ENCODE results near the gene TMEM131L. TPM values are rescaled to one million over a fixed set of nuclear protein-coding genes. Genes with fewer than 3 reads are reported as not detected.

The TMEM131L gene
- total RNA-seq, 1 donor from 2014 or later: 7.9 TPM

DNA sequence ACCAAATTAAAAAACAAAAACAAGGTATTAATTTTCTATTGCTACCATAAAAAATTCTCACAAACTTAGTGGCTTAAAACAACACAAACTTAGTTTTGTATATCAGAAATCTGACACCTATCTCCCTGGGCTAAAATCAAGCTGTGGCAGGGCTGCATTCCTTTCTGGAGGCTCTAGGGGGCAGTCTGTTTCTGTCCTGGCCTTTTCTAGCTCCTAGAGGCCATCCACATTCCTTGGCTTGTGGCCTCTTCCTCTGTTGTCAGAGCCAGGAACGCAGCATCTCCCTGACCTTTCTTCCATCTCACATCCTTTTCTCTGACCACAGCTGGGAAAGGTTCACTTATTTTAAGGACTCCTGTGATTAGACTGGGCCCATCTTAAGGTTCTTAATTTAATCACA, 179.0 kb downstream of the TMEM131L start:
- H3K36me3 ChIP-seq (ENCODE audit: control insufficient read depth, insufficient read depth, low read length): no peaks in the 10 kb centered on the region
- no peaks in the 10 kb centered on the region for H3K27me3 ChIP-seq (ENCODE audit: control insufficient read depth, insufficient read depth, low read length)
- no peak overlapping the region for H3K4me3 ChIP-seq (ENCODE audit: low read depth, low read length)
- TF ChIP-seq, protein P1, sequence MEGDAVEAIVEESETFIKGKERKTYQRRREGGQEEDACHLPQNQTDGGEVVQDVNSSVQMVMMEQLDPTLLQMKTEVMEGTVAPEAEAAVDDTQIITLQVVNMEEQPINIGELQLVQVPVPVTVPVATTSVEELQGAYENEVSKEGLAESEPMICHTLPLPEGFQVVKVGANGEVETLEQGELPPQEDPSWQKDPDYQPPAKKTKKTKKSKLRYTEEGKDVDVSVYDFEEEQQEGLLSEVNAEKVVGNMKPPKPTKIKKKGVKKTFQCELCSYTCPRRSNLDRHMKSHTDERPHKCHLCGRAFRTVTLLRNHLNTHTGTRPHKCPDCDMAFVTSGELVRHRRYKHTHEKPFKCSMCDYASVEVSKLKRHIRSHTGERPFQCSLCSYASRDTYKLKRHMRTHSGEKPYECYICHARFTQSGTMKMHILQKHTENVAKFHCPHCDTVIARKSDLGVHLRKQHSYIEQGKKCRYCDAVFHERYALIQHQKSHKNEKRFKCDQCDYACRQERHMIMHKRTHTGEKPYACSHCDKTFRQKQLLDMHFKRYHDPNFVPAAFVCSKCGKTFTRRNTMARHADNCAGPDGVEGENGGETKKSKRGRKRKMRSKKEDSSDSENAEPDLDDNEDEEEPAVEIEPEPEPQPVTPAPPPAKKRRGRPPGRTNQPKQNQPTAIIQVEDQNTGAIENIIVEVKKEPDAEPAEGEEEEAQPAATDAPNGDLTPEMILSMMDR (IDR thresholded peaks at IDR 0.05; ENCODE audit: insufficient read depth, low read length, severe bottlenecking): peak; percentile 6
- no peak for FAIRE-seq
- no peak for DNase-seq (ENCODE audit: low read depth)

DNA sequence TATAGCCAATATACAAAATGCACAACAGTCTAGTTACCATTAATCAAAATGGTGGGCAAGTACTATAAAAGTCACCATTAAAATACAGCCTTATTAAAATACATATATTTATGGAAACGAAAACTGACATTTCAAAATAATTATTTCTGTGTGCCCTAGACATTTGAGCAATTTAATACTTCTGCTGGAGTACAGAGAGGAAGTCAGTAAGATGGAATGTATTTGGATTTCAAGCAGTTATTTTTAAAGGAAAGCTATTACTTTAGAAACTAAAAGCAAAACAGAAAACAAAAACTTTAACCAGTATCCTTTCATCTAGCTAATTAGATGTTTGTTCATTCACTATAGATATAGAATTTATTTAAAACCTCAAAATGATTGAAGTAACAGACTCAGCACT, 180.1 kb downstream of the TMEM131L start:
- DNase-seq (ENCODE audit: low read depth) (no peak), FAIRE-seq (no peak)
- no peaks in the 10 kb centered on the region for H3K36me3 ChIP-seq (ENCODE audit: control insufficient read depth, insufficient read depth, low read length)
- TF ChIP-seq, protein P1 (IDR thresholded peaks at IDR 0.05; ENCODE audit: insufficient read depth, low read length, severe bottlenecking): no peak
- H3K27me3 ChIP-seq (ENCODE audit: control insufficient read depth, insufficient read depth, low read length): no peaks in the 10 kb centered on the region
- no peak overlapping the region for H3K4me3 ChIP-seq (ENCODE audit: low read depth, low read length)

DNA sequence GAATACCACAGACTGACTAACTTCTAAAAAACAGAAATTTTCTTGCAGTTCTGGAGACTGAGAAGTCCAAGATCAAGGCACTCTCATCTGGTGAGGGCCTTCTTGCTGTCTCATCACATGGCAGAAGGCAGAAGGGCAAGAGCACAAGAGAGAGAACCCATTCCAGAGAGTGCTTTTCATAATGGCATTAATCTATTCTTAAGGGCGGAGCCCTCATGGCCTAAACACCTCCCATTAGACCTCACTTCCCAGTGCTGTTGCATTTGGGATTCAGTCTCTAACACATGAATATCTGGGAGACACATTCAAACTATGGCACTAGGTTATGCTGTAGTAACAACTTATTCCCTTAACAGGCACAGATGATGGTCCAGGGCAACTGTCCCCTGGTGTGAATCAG, 180.8 kb downstream of the TMEM131L start:
- H3K4me3 ChIP-seq (ENCODE audit: low read depth, low read length): no peak overlapping the region
- DNase-seq (ENCODE audit: low read depth): no peak
- no peaks in the 10 kb centered on the region for H3K27me3 ChIP-seq (ENCODE audit: control insufficient read depth, insufficient read depth, low read length)
- TF ChIP-seq, protein P1 (IDR thresholded peaks at IDR 0.05; ENCODE audit: insufficient read depth, low read length, severe bottlenecking): no peak
- no peaks in the 10 kb centered on the region for H3K36me3 ChIP-seq (ENCODE audit: control insufficient read depth, insufficient read depth, low read length)
- no peak for FAIRE-seq

DNA sequence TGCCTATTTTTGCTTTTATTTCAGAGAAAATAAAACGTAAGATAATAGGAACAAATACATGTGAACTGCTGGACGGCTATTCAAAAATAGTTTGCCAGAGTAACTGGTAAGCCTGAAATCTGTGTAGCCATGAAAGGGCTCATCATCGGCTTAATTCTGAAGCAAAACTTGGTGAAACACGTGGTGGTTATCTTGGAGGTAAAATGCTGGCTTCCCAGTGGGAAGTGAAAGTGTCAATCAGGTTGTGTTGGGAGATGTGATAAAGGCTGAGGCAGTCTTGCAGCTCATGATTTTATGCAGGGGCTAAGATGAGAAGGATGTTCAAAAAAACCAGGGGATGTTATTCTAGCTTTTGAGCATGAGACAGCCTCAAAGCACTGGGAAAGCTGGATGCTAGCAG, 181.8 kb downstream of the TMEM131L start:
- TF ChIP-seq, protein P1 (IDR thresholded peaks at IDR 0.05; ENCODE audit: insufficient read depth, low read length, severe bottlenecking): no peak
- FAIRE-seq: no peak

DNA sequence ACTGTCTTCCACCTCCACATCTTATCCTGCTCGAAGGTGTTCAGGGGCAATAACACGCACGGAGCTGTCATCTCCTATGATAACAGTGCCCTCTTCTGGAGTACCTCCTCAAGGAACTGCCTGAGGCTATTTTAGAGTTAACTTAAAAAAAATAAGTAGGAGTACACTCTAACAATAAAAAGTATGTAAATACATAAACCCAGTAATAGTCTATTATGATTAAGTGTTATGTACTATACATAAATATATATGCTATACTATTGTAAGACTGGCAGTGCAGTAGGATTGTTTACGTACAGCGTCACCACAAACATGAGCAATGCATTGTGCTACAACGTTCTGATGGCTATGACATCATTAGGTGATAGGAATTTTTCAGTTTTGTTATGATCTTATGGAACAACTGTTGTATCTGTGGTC, 183.4 kb downstream of the TMEM131L start:
- no peaks in the 10 kb centered on the region for H3K36me3 ChIP-seq (ENCODE audit: control insufficient read depth, insufficient read depth, low read length)
- FAIRE-seq: no peak
- no peak overlapping the region for H3K4me3 ChIP-seq (ENCODE audit: low read depth, low read length)
- TF ChIP-seq, protein P1 (IDR thresholded peaks at IDR 0.05; ENCODE audit: insufficient read depth, low read length, severe bottlenecking): peak; percentile 31
- DNase-seq (ENCODE audit: low read depth): peak; percentile 61
- H3K27me3 ChIP-seq (ENCODE audit: control insufficient read depth, insufficient read depth, low read length): no peaks in the 10 kb centered on the region

More for the DNA sequence above, 181.8 kb downstream of the TMEM131L start:
- DNase-seq (ENCODE audit: low read depth): no peak
- H3K4me3 ChIP-seq (ENCODE audit: low read depth, low read length): no peak overlapping the region
- no peaks in the 10 kb centered on the region for H3K27me3 ChIP-seq (ENCODE audit: control insufficient read depth, insufficient read depth, low read length)
- no peaks in the 10 kb centered on the region for H3K36me3 ChIP-seq (ENCODE audit: control insufficient read depth, insufficient read depth, low read length)

DNA sequence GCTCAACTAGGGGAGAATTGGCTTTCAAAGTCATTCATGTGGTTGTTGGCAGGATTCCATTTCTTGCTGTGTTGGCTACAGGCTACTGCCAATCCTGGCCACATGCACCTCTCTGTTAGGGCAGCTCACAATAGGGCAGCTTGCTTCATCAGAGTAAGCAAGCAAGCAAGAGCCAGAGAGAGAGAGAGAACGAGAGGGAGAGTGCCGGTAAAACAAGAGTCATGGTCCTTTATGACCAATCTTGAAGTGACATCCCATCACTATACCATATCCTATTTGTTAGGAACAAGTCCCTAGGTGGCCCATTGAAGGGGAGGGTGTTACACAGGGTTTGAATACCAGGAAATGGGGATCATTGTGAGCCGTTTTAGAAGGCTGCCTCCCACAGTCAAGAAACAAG, 185.0 kb downstream of the TMEM131L start:
- H3K27me3 ChIP-seq (ENCODE audit: control insufficient read depth, insufficient read depth, low read length): no peaks in the 10 kb centered on the region
- H3K36me3 ChIP-seq (ENCODE audit: control insufficient read depth, insufficient read depth, low read length): no peaks in the 10 kb centered on the region
- TF ChIP-seq, protein P1 (IDR thresholded peaks at IDR 0.05; ENCODE audit: insufficient read depth, low read length, severe bottlenecking): no peak
- DNase-seq (ENCODE audit: low read depth): peak; percentile 13
- no peak for FAIRE-seq
- no peak overlapping the region for H3K4me3 ChIP-seq (ENCODE audit: low read depth, low read length)

Data from bronchial epithelial cell (primary cell).